ENCODE measurements around the gene OR9Q2.

- TF ChIP-seq TAF1 (IDR thresholded peaks at IDR 0.05; ENCODE audit: borderline replicate concordance, low read depth, low read length): no peak
- no peak for TF ChIP-seq POLR2A (IDR thresholded peaks at IDR 0.05; ENCODE audit: low read depth, low read length)
- no peak for TF ChIP-seq POLR2AphosphoS5 (IDR thresholded peaks at IDR 0.05; ENCODE audit: low read depth, low read length)
These were observed 23.3 kb upstream of the OR9Q2 start for GRCh38 chr11:58165504-58166106.

All from GM12892 (cell line).